Breast epithelium (tissue), 3 donors: ENCODE measurements around the gene GALNT10.

Experiments used
- POLR2A ChIP-seq: fragments of 450-650 bp; IDR thresholded peaks from one replicate; pipeline ENCODE4 v1.6.1; 2016; ENCODE audit warnings: antibody characterized with exemption, mild to moderate bottlenecking, moderate library complexity
- POLR2AphosphoS5 ChIP-seq, 3 donors: sonication (generic); formaldehyde crosslinking; IDR thresholded peaks; one replicate each; pipeline ENCODE4 v1.6.1; 2017; ENCODE audit warnings: antibody characterized with exemption in 3 of 3
- TF ChIP-seq, protein P1 (sequence below), 3 donors: fragments of 450-650 bp; IDR thresholded peaks; one replicate each; pipeline ENCODE4 v1.5.1; 2016 to 2017; ENCODE audit warnings: antibody characterized with exemption in 3 of 3, mild to moderate bottlenecking in 3 of 3, moderate library complexity in 3 of 3

DNA sequence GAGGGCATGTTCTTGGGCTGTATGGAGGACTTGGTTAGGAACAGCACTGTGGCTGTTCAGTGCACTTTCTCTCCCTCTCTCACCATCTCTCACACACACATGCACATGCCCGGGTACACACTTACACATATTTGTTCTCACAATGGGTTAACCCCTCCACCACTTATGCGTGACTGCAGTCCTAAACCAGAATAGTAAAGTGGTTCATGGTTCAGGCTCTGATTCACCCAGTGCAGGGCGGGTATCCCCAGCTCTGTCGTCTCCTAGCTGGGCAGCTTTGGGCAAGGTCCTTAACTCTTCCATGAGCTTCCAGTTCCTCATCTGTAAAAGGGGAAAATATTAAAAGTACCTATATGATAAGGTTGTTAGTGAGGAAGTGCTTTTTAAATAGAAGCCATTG, 45.3 kb upstream of the GALNT10 start:
- TF ChIP-seq, protein P1, sequence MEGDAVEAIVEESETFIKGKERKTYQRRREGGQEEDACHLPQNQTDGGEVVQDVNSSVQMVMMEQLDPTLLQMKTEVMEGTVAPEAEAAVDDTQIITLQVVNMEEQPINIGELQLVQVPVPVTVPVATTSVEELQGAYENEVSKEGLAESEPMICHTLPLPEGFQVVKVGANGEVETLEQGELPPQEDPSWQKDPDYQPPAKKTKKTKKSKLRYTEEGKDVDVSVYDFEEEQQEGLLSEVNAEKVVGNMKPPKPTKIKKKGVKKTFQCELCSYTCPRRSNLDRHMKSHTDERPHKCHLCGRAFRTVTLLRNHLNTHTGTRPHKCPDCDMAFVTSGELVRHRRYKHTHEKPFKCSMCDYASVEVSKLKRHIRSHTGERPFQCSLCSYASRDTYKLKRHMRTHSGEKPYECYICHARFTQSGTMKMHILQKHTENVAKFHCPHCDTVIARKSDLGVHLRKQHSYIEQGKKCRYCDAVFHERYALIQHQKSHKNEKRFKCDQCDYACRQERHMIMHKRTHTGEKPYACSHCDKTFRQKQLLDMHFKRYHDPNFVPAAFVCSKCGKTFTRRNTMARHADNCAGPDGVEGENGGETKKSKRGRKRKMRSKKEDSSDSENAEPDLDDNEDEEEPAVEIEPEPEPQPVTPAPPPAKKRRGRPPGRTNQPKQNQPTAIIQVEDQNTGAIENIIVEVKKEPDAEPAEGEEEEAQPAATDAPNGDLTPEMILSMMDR (IDR thresholded peaks at IDR 0.05), result no peak
- TF ChIP-seq POLR2AphosphoS5 (IDR thresholded peaks at IDR 0.05), result no peak
- no peak for TF ChIP-seq POLR2A
